Central memory CD8-positive, alpha-beta T cell (primary cell): ENCODE data around the gene MACROD2.

Experiments used
- ATAC-seq: fragments of 150-1000 bp; cut with Tn5 transposase; replicated peaks from 2 replicates; pipeline ENCODE4 v1.10.0; 2022; ENCODE audit warnings: mild to moderate bottlenecking, moderate FRiP score, moderate number of reproducible peaks; ENCODE audit not compliant: poor library complexity, severe bottlenecking; ENCODE audit errors: extremely low read depth
- DNase-seq, 2 donors: peaks; one replicate each; pipeline ENCODE4 v3.0.0; 2021; ENCODE audit warnings: low spot score in 2 of 2
- H3K27ac Mint-ChIP-seq: one replicate; pipeline ENCODE4 v1.8.0; 2022; ENCODE audit warnings: low read depth, mild to moderate bottlenecking, moderate library complexity, mixed read lengths
- H3K27me3 Mint-ChIP-seq: one replicate; pipeline ENCODE4 v1.8.0; 2022; ENCODE audit warnings: mixed read lengths
- H3K36me3 Mint-ChIP-seq: one replicate; pipeline ENCODE4 v1.8.0; 2022; ENCODE audit warnings: mild to moderate bottlenecking, moderate library complexity, mixed read lengths; ENCODE audit not compliant: insufficient read depth
- H3K4me1 Mint-ChIP-seq: one replicate; pipeline ENCODE4 v1.8.0; 2022; ENCODE audit warnings: mixed read lengths
- H3K4me3 Mint-ChIP-seq: one replicate; pipeline ENCODE4 v1.8.0; 2022; ENCODE audit warnings: mild to moderate bottlenecking, moderate library complexity, mixed read lengths
- H3K9me3 Mint-ChIP-seq: one replicate; pipeline ENCODE4 v1.8.0; 2022; ENCODE audit warnings: mixed read lengths

Gene MACROD2

DNA sequence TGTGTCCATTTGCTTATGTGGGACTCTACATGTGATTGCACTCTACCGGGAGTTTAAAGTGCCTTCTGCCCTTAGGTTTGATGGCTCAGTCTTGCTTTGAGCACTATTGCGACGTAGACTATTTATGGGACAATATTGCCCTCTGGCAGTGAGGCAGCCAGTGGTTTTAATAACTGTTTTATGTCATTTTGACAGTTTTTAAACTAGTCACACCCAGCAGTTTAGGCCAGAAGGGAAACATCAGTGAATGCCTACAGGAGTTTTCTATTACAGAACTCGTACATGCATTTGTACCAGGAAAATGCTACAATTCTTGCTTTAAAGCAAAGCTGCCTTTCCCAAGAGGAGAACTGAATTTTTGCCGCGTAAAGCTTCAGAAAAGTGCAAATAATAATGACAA lies 1764.3 kb downstream of the MACROD2 start:
- no peaks in the 10 kb centered on the region for H3K4me1 Mint-ChIP-seq
- no peak for ATAC-seq
- no peaks in the 10 kb centered on the region for H3K36me3 Mint-ChIP-seq
- H3K27ac Mint-ChIP-seq: no peak overlapping the region
- peaks cover 2% of the 10 kb centered on the region for H3K9me3 Mint-ChIP-seq
- H3K4me3 Mint-ChIP-seq: no peak overlapping the region
- DNase-seq: no peak
- no peaks in the 10 kb centered on the region for H3K27me3 Mint-ChIP-seq

DNA sequence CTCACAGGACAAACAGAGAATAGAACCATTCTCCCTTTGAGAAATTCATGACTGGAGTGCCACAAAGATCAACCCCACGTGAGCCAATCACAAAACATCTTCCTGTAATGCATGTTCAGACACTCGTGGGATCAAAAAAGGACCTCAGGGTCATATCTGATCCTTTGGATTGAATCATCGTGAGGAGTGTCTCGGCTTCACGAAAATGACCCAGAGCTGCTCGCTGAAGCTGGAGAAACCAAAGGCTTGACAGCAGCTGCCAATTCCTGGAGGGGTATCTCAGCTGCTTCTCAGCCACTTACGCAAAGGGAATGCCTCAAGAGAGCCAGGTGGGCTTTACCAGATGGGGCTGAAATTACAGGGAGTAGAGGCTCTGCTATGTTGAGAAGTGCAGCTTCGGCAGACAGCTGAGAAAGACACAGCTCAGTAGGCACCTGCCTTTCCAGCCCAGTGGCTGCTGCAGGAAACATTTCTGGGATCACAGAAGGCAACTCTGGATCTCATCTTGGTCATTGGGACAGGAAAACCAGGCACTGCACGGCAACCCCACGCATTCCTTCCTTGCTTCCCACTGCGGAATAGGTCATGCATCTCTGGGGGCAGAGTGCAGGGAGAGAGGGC lies 1764.8 kb downstream of the MACROD2 start:
- no peak for ATAC-seq
- no peak for DNase-seq
- H3K4me3 Mint-ChIP-seq: no peak overlapping the region
- H3K27ac Mint-ChIP-seq: no peak overlapping the region
- H3K36me3 Mint-ChIP-seq: no peaks in the 10 kb centered on the region
- no peaks in the 10 kb centered on the region for H3K27me3 Mint-ChIP-seq
- H3K4me1 Mint-ChIP-seq: no peaks in the 10 kb centered on the region
- peaks cover 7% of the 10 kb centered on the region for H3K9me3 Mint-ChIP-seq

DNA sequence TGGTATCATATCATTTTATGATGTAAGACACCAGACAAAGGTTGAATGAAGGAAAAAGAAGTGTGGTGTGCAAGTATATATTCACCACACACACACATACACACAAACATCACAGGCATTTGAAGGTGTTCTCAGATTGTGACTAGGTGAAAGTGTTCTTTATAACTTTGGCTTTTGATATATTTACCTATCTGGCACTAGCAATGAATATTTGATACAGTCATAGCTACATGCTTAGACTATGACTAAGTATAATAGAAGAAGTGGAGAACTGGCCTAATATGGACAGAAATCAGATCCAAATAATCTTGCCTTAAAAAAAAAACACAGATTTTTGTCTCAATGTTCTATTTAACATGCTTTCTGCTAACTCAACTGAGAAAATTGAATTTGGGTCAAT lies 1768.0 kb downstream of the MACROD2 start:
- H3K27ac Mint-ChIP-seq: no peak overlapping the region
- ATAC-seq: no peak
- DNase-seq: no peak
- H3K36me3 Mint-ChIP-seq: no peaks in the 10 kb centered on the region
- H3K27me3 Mint-ChIP-seq: no peaks in the 10 kb centered on the region
- no peaks in the 10 kb centered on the region for H3K4me1 Mint-ChIP-seq
- no peak overlapping the region for H3K4me3 Mint-ChIP-seq
- H3K9me3 Mint-ChIP-seq: peaks cover 12% of the 10 kb centered on the region

DNA sequence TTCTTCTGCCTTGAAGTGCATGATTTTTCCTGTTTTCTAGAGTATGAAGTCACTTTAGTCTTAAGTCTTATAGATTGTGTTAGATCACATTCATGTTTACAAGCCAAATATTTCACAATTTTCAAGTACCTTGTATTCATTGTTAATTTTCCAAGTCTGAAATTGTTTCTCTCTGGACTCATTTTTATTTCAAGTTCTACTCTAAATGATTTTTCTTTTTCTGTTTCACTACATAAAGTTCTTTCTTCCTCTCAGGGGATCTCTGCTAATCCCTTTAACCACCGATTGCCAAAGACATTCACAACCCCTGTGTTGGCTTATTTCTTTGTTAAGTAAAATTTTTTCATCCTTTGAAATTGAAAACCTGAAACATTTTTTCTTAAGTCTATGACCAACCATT lies 1772.3 kb downstream of the MACROD2 start:
- no peak for DNase-seq
- Mint-ChIP-seq H3K4me1 (no peaks in the 10 kb centered on the region), H3K36me3 (no peaks in the 10 kb centered on the region), H3K27me3 (no peaks in the 10 kb centered on the region), H3K27ac (no peak overlapping the region), H3K4me3 (no peak overlapping the region), H3K9me3 (peaks cover 12% of the 10 kb centered on the region)
- ATAC-seq: no peak

DNA sequence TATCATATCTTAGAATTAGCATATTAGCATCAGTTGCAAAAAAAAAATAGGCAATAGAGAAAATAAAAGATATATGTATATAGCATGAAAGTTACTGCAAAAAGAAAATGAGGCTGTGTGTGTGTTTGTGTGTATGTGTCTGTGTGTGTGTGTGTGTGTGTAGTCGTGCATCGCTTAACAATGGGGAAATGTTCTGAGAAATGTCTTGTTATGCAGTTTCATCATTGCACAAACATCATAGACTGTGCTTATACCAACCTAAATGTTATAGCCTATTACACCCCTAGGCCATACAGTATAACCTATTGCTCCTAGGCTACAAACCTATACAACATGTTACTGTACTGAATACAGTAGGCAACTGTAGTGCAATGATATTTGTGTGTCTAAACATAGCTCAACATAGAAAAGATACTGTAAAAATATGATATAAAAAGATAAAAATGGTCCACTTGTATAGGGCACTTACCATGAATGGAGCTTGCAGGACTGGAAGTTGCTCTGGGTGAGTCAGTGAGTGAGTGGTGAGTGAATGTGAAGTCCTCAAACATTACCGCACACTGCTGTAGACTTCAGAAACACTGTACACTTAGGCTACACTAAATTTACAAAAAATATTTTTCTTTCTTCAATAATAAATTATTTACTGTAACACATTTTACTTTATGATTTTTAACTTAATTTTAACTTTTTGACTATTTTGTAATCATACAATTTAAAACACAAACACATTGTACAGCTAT lies 1772.9 kb downstream of the MACROD2 start:
- no peak for DNase-seq
- no peak for ATAC-seq
- Mint-ChIP-seq H3K4me1 (no peaks in the 10 kb centered on the region), H3K4me3 (no peak overlapping the region), H3K36me3 (no peaks in the 10 kb centered on the region), H3K27me3 (no peaks in the 10 kb centered on the region), H3K27ac (no peak overlapping the region), H3K9me3 (peaks cover 12% of the 10 kb centered on the region)

DNA sequence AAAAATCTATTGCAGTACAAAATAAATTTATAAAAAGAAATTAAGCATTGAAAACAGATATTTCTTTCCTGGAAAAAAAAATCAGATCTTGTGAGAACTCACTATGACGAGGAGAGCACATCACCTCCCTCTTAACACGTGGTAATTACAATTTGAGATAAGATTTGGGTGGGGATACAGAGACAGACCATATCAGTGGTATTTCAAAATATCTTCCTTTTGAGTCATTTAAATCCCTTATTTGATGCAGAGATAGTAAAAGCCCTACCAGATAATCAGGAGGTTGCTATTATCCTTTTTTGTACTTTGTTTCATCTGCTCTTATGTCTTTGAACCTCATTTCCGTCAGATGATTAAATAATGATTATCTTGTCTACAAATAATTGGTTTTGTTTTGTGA lies 1777.5 kb downstream of the MACROD2 start:
- Mint-ChIP-seq H3K4me1 (no peaks in the 10 kb centered on the region), H3K27ac (no peak overlapping the region), H3K4me3 (no peak overlapping the region), H3K36me3 (no peaks in the 10 kb centered on the region), H3K9me3 (no peaks in the 10 kb centered on the region), H3K27me3 (no peaks in the 10 kb centered on the region)
- no peak for DNase-seq
- ATAC-seq: no peak

DNA sequence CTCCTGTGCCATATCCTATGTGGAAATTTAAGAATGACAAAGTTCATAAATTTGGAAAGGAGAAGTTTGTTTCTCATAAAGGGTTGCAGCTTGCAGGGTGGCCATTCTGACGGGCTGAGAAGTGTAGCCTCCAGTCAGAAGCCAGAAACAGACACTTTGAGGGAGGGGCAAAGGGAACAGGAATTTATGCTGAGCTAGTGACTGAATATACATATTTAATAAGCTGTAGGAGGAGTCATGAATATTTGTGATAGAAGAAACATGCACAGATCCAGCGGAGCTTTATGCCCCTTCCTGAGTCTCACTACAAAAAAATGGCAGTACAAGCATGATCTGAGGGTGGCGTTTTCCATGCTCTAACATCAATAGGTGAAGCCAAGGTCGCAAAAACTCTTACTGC lies 1779.6 kb downstream of the MACROD2 start:
- Mint-ChIP-seq H3K4me3 (no peak overlapping the region), H3K4me1 (no peaks in the 10 kb centered on the region), H3K27me3 (no peaks in the 10 kb centered on the region), H3K9me3 (no peaks in the 10 kb centered on the region), H3K27ac (no peak overlapping the region), H3K36me3 (no peaks in the 10 kb centered on the region)
- DNase-seq (no peak), ATAC-seq (no peak)

DNA sequence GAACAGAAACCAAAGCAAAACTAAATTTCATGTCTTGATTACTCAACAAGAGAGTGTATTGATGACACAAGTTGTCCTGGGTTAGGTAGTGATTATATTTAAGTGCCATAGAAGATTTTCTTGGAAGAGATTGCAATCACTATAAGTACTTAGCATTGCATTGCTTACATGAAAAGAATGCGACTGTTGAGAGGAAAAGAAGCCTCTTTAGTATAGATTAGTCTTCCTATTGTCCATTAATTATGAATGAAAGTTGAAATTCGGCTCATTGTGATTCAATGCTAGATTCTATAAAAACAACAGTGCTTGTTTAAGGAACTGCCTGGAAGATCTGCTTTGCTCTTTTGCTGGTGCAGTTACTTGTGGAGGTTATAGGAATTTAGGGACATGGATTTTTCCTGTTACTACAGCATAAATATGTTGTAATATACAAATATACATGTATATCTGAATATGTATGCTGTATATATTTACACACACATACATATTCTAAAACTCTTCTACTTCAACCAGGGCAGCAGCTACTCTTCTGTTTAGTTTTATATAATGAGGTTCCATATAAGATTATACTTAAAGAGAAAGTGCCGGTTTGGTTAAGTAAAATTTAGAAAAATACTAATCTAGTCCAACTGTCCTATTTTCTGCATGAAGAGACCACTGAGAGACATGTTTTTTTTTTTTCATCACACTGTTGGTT lies 1781.6 kb downstream of the MACROD2 start:
- no peak overlapping the region for H3K4me3 Mint-ChIP-seq
- H3K36me3 Mint-ChIP-seq: no peaks in the 10 kb centered on the region
- DNase-seq (no peak), ATAC-seq (no peak)
- H3K27ac Mint-ChIP-seq: no peak overlapping the region
- no peaks in the 10 kb centered on the region for H3K27me3 Mint-ChIP-seq
- H3K4me1 Mint-ChIP-seq: no peaks in the 10 kb centered on the region
- peaks cover 11% of the 10 kb centered on the region for H3K9me3 Mint-ChIP-seq

DNA sequence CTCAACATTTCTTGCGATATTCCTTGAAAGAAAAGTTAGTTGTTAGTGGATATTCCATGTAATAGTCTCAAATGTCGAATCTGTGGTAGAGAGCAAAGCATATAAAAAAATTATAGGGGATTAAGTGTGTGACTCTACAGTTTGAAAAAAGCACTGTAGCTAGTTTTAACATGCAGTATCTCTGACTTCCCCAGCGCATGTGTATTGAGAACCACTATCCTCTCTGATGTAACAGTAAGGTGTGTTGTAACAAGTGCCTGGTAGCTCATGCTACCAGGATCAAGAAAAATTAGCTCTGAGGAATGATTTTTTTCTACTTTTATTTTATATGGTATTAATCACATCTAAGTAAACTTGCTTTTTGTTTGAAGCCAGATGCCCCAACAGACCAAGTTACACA lies 1788.7 kb downstream of the MACROD2 start:
- Mint-ChIP-seq H3K4me1 (no peaks in the 10 kb centered on the region), H3K4me3 (no peak overlapping the region)
- no peak for DNase-seq

DNA sequence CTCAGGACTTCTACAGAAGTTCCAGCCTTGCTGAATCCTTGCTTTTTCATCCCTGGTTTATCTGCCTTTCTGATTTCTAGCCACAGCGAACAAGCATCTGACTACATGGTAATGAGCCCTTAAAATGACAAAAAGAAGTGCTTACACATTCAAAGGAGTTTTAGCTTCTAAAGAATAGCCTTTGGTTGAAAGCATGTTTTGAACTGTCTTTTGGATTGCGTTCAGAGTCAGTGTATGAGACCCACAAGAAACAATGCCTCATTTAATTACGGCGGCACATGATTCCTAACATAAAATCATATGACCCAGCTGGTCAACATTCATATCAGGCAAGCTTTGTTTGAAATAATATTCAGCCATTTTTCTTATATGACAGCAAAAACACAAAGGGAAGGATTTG lies 1793.8 kb downstream of the MACROD2 start:
- no peak overlapping the region for H3K4me3 Mint-ChIP-seq
- no peak for DNase-seq
- H3K36me3 Mint-ChIP-seq: no peaks in the 10 kb centered on the region
- ATAC-seq: no peak
- no peak overlapping the region for H3K27ac Mint-ChIP-seq
- peaks cover 5% of the 10 kb centered on the region for H3K9me3 Mint-ChIP-seq
- H3K4me1 Mint-ChIP-seq: no peaks in the 10 kb centered on the region
- no peaks in the 10 kb centered on the region for H3K27me3 Mint-ChIP-seq

More for the DNA sequence above, 1788.7 kb downstream of the MACROD2 start:
- Mint-ChIP-seq H3K27ac (no peak overlapping the region), H3K27me3 (no peaks in the 10 kb centered on the region), H3K36me3 (no peaks in the 10 kb centered on the region), H3K9me3 (peaks cover 17% of the 10 kb centered on the region)
- ATAC-seq: no peak

DNA sequence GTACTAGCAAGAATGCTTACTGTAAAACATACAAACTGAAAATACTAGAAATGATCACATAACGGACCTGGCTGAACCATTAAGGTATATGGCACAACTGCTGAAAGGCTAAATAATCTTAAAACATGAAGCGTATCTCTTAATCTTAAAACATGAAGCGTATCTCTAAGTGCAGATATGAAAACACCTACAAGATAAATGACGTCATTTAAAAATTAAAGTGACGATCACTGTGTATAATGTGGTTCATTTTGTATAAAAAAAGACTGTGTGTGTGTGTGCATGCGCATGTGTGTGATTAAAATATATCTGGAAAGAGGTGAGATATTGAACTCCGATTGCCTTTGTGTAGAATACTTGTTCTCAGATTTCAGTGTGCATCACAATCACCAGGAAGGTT lies 1797.5 kb downstream of the MACROD2 start:
- Mint-ChIP-seq H3K4me1 (no peaks in the 10 kb centered on the region), H3K4me3 (no peak overlapping the region), H3K36me3 (no peaks in the 10 kb centered on the region), H3K27me3 (no peaks in the 10 kb centered on the region), H3K27ac (no peak overlapping the region), H3K9me3 (no peaks in the 10 kb centered on the region)
- DNase-seq (no peak), ATAC-seq (no peak)

DNA sequence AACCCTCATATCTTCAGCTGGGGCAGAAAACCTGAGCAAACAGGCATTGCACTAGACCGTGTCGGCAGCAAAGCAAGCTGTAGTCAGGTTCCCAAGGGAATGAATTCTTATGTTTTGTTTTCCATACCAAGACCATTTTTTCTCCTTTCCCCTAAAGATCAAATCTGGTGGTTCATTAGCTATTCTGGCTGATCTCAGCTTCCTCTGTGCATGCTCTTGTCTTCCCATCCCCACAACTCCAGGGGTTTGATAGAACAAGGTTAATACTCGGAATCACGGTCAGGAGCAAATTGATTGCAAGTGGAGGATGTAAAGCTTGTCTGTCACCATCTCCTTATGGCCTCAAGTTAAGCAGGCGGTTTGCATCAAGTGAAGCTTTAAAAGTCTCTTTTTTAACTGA lies 1799.1 kb downstream of the MACROD2 start:
- no peak for ATAC-seq
- Mint-ChIP-seq H3K27me3 (no peaks in the 10 kb centered on the region), H3K36me3 (no peaks in the 10 kb centered on the region), H3K4me3 (no peak overlapping the region), H3K27ac (no peak overlapping the region), H3K4me1 (no peaks in the 10 kb centered on the region), H3K9me3 (no peaks in the 10 kb centered on the region)
- DNase-seq: no peak
